AG09309 (cell line): Measurements from ENCODE around the gene NIP7.
"Not testable (repeated sequence)": the region's sequence is repeated elsewhere in the genome, so short reads cannot be mapped to it uniquely, and the experiment has no call there.

ENCODE experiments used
- DNase-seq: peaks from one replicate; pipeline ENCODE4 v3.0.0-alpha.2; 2010; ENCODE audit warnings: low read depth
- H3K4me3 ChIP-seq: 2 replicates; pipeline ENCODE4 v1.5.1; 2011; ENCODE audit warnings: mild to moderate bottlenecking, low read depth, low read length, moderate library complexity; ENCODE audit not compliant: control insufficient read depth
- TF ChIP-seq, protein P1 (sequence below): IDR thresholded peaks from 2 replicates; pipeline ENCODE4 v1.5.1; 2011; ENCODE audit warnings: mild to moderate bottlenecking, low read depth, low read length, inconsistent platforms; ENCODE audit not compliant: insufficient read depth, control insufficient read depth; ENCODE audit errors: missing control alignments

Gene NIP7

DNA sequence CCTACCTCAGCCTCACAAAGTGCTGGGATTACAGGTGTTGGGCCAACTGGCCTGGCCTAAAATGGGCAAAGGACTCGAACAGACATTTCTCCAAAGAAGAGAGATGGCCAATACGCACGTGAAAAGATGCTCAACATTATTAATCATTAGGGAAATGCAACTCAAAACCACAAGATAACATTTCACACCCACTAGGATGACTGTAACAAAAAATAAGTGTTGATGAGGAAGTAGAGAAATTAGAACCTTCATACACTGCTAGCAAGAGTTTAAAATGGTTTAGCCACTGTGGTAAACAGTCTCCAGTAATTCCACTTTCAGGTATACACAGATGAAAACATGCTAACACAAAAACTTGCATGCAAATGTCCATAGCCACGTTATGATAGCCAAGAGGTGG lies 6.4 kb downstream of the NIP7 start:
- TF ChIP-seq, protein P1, sequence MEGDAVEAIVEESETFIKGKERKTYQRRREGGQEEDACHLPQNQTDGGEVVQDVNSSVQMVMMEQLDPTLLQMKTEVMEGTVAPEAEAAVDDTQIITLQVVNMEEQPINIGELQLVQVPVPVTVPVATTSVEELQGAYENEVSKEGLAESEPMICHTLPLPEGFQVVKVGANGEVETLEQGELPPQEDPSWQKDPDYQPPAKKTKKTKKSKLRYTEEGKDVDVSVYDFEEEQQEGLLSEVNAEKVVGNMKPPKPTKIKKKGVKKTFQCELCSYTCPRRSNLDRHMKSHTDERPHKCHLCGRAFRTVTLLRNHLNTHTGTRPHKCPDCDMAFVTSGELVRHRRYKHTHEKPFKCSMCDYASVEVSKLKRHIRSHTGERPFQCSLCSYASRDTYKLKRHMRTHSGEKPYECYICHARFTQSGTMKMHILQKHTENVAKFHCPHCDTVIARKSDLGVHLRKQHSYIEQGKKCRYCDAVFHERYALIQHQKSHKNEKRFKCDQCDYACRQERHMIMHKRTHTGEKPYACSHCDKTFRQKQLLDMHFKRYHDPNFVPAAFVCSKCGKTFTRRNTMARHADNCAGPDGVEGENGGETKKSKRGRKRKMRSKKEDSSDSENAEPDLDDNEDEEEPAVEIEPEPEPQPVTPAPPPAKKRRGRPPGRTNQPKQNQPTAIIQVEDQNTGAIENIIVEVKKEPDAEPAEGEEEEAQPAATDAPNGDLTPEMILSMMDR: no peak
- no peak for DNase-seq
- H3K4me3 ChIP-seq: no peak overlapping the region

DNA sequence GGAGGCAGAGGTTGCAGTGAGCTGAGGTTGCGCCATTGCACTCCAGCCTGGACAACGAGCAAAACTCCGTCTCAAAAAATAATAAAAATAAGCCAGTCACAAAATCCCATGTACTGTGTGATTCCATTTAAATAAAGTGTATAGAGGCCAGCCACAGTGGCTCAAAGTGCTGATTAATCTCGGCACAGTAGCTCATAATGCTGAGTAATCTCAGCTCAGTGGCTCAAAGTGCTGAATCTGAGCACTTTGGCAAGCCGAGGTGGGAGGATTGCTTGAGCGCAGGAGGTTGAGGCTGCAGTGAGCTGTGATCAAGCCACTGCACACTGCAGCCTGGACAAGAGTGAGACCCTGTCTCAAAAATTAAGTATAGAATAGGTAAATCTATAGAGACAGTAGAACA lies 7.1 kb downstream of the NIP7 start:
- no peak overlapping the region for H3K4me3 ChIP-seq
- no peak for DNase-seq
- TF ChIP-seq, protein P1: no peak

DNA sequence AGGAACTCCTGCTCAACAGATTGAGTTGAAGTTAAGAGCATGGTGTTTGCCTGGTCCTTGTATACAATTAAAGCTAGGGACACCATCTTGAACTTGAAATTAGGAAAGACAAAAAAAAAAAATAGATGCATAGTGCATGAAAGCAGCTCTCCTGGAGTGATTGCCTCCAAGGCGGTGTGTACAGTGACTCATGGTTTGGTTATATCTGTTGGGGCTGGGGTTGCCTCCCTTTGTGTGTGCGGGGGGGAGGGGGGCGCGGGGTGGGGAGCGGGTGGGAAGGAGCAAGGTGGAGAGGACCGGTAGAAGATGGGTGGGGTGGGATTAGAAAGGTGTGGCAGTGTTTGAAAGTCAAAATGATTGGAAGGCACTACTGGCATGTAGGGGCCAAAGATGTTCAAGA lies 8.7 kb downstream of the NIP7 start:
- DNase-seq: no peak
- H3K4me3 ChIP-seq: no peak overlapping the region
- TF ChIP-seq, protein P1: no peak

DNA sequence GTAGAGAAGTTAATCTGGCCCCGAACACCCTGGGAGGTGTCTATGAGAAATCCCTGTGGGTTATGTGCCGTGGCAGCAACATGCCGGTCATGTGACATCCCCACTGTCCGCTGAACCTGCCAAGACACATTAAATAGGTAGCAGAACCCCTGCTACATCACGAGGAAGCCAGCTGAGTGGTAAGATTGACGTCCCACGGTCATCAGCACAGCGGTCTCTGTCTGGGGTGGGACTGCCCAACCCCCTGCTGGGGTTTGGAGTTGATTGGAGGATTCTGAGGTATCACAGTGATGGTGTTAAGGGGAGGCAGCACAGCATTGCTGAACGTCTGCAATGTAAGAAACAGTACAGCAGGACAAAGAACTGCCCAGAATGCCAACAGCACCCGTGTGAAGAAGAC lies 10.0 kb downstream of the NIP7 start:
- DNase-seq: no peak
- H3K4me3 ChIP-seq: no peak overlapping the region
- TF ChIP-seq, protein P1: no peak

DNA sequence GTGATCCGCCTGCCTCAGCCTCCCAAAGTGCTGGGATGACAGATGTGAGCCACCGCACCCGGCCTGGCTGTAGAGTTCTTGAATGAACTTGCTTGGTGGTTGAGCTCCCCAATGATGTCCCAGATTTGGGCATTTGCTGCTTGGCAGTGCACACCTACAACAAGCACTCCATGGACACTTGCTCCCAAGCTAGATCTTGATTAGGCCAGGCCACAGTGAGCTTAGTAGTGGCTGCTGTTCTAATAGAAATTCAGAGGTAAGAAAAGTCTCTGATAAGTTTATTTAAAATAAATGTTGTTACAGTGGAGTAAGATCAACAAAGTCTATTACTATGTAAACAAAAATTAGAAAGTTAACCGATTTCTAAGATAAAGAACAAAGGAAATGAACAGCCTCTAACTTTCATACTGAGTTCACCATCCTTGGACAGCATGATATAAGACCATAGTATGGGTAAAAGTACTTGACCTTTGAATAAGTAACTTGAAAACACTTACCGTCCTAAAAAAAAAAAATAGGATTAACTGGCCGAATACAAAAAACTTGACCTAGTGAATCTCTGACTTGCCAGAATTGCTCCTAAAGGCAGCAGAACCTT lies 11.1 kb downstream of the NIP7 start:
- no peak overlapping the region for H3K4me3 ChIP-seq
- TF ChIP-seq, protein P1: no peak

DNA sequence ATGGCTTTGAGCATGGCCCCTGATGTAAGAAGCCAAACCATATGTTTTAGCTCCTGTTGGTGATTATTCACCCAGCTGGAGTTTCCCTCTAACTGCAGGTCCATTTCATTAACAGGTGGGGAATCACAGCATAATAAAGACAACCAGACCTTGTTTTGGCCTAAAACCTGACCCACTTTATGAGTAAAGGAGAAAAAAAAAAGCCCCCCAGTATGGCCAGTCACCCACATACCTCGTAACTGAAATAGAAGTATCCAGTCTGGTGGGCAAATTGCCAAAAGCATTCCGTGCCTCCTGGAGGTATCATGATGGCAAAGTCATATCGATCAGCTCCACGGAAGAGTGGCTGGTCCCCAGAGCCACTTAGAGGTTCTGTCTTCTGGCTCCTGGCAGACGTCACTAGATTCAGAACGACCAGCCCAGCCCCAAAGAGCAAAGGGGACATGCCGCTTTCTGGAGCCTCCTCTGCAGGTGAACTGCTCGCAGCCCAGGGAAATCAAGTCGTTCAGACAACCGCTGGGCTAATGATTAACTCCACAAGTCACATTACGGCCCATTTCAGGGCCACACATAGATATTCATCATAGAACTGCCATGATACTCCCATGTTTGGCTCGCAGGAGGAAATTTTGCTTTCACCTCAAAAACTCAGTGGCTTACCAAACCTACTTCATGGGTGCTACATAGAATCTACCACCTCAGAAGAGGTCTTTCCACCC lies 11.9 kb downstream of the NIP7 start, which contains the start of gene TMED6:
TMED6 (minus strand) TSS at position 478 of the 719 bp plus-strand sequence; CDS start at position 445, 33 bp downstream.
- H3K4me3 ChIP-seq: no peak within 1 kb of the TSS
- no peak for DNase-seq
- TF ChIP-seq, protein P1: no peak

More for the DNA sequence above, 11.1 kb downstream of the NIP7 start:
- no peak for DNase-seq

DNA sequence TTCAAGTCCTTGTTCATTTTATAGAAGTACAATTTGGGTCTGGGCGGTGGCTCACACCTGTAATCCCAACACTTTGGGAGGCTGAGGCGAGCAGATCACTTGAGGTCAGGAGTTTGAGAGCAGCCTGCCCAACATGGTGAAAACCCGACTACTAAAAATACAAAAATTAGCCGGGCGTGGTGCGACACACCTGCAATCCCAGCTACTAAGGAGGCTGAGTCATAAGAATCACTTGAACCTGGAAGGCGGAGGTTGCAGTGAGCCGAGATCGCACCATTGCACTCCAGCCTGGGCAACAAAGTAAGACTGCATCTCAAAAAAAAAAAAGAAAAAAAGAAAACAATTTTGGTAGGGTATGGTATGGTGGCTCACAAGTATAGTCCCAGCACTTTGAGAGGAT lies 20.5 kb downstream of the NIP7 start:
- DNase-seq, H3K4me3 ChIP-seq: not testable (repeated sequence)
